Spleen (tissue), 7 donors: ENCODE data around the gene MPZL1.

ENCODE experiments used
- POLR2A ChIP-seq, 3 donors: fragments of 450-650 bp; IDR thresholded peaks; one replicate each; pipeline ENCODE4 v1.5.1; 2017; ENCODE audit warnings: antibody characterized with exemption in 3 of 3, mild to moderate bottlenecking in 1 of 3
- TF ChIP-seq, protein P1 (sequence below), 11 experiments: fragments of 200-600 bp in 7 of 11; fragments of 450-650 bp in 4 of 11; sonication (generic) in 4 of 11; IDR thresholded peaks in 8 of 11; conservative IDR thresholded peaks in 3 of 11; 1 replicate in 7 of 11; 2 replicates in 4 of 11; pipeline versions ENCODE4 v1.4.0 to v1.8.0; 2016 to 2021; ENCODE audit warnings: antibody characterized with exemption in 11 of 11, inconsistent platforms in 4 of 11, mild to moderate bottlenecking in 1 of 11
- donor health status: DM: no; HTN: no; CAD: no; lungs with moderate emphysema.
- donor health status: DM: no; HTN: no; CAD: no.
- donor health status: DM: no; HTN: no; CAD: no.

DNA sequence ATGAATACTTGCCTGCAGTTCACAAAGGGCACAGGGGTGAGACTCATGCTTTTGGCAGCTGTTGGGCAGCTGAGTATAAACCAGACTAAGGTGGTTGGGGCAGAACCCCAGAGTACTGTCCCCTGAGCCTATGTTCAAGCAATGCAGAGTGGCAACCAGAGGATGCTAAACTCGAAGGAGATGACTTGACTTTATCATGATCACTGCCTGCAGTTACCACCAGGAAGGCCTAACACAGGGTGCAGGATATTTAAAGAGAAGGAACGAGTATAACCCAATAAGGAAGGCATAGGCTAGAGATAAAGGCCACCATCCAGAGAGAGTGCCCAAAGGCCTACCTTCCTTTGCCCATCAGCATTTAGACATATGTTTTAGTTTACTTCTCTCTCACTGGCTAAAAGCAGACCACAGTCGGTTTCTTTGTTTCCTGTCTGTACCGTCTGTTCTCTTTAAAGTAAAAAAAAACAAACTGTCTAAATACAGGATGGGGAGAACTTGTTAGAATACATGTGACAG lies 83.3 kb downstream of the MPZL1 start:
- TF ChIP-seq, protein P1, sequence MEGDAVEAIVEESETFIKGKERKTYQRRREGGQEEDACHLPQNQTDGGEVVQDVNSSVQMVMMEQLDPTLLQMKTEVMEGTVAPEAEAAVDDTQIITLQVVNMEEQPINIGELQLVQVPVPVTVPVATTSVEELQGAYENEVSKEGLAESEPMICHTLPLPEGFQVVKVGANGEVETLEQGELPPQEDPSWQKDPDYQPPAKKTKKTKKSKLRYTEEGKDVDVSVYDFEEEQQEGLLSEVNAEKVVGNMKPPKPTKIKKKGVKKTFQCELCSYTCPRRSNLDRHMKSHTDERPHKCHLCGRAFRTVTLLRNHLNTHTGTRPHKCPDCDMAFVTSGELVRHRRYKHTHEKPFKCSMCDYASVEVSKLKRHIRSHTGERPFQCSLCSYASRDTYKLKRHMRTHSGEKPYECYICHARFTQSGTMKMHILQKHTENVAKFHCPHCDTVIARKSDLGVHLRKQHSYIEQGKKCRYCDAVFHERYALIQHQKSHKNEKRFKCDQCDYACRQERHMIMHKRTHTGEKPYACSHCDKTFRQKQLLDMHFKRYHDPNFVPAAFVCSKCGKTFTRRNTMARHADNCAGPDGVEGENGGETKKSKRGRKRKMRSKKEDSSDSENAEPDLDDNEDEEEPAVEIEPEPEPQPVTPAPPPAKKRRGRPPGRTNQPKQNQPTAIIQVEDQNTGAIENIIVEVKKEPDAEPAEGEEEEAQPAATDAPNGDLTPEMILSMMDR (IDR thresholded peaks at IDR 0.05 in 8 of 11, conservative IDR thresholded peaks at IDR 0.05 in 3 of 11): no peak
- no peak for TF ChIP-seq POLR2A (IDR thresholded peaks at IDR 0.05)
